Vagina (tissue), 2 donors: Measurements from ENCODE around the gene STK24. TPM values are rescaled to one million over a fixed set of nuclear protein-coding genes. Genes with fewer than 3 reads are reported as not detected.
"Not testable (repeated sequence)": the region's sequence is repeated elsewhere in the genome, so short reads cannot be mapped to it uniquely, and the experiment has no call there.

Source experiments
- DNase-seq, 2 donors: peaks; one replicate each; pipeline ENCODE4 v3.0.0-alpha.2; 2017; ENCODE audit errors: extremely low spot score in 2 of 2
- H3K27ac ChIP-seq: fragments of 200-600 bp; sonication (generic); one replicate; pipeline ENCODE4 v1.5.1; 2019
- H3K27me3 ChIP-seq: fragments of 200-600 bp; sonication (generic); one replicate; pipeline ENCODE4 v1.5.1; 2019
- H3K36me3 ChIP-seq, 2 donors: fragments of 200-600 bp; sonication (generic); one replicate each; pipeline ENCODE4 v1.5.1; 2017 to 2019
- H3K4me1 ChIP-seq: fragments of 200-600 bp; sonication (generic); one replicate; pipeline ENCODE4 v1.5.1; 2019
- H3K4me3 ChIP-seq, 2 donors: fragments of 200-600 bp; sonication (generic); 1 replicate in 1 of 2; 2 replicates in 1 of 2; pipeline ENCODE4 v1.5.1; 2016 to 2019
- H3K9me3 ChIP-seq: fragments of 200-600 bp; sonication (generic); one replicate; pipeline ENCODE4 v1.5.1; 2019
- CTCF ChIP-seq, 3 experiments: fragments of 450-650 bp in 2 of 3; fragments of 200-600 bp in 1 of 3; sonication (generic) in 1 of 3; IDR thresholded peaks; one replicate each; pipeline ENCODE4 v1.5.1; 2017 to 2019; ENCODE audit warnings: antibody characterized with exemption in 3 of 3, mild to moderate bottlenecking in 2 of 3, moderate library complexity in 2 of 3
- POLR2A ChIP-seq, 2 donors: fragments of 450-650 bp; IDR thresholded peaks; one replicate each; pipeline ENCODE4 v1.6.1; 2017; ENCODE audit warnings: antibody characterized with exemption in 2 of 2, mild to moderate bottlenecking in 2 of 2, moderate library complexity in 2 of 2
- POLR2AphosphoS5 ChIP-seq, 2 donors: sonication (generic); formaldehyde crosslinking; IDR thresholded peaks; one replicate each; pipeline ENCODE4 v1.9.0; 2017; ENCODE audit warnings: antibody characterized with exemption in 2 of 2, mild to moderate bottlenecking in 2 of 2, low read depth in 1 of 2; ENCODE audit not compliant: insufficient read depth in 1 of 2
- intact Hi-C: fragments of 100-400 bp; cut with DNase I; formaldehyde crosslinking; loops from one replicate; pipeline ENCODE4 v1.15.1; 2023
- total RNA-seq: library from RNA; depleted of rRNA; stranded (reverse); fragments of >200 nt; gene quantifications from one replicate; pipeline ENCODE4 v1.2.3, GENCODE V29; 2016

Gene STK24
- total RNA-seq, 1 donor from 2014 or later, result 82.5 TPM

- no peaks in the 10 kb centered on the region for H3K27me3 ChIP-seq
- H3K36me3 ChIP-seq, result no peaks in the 10 kb centered on the region
- intact Hi-C loops, result loop anchor here (5.0 to 10.0 kb wide), 2 partner anchors 90 to 123 kb away; no protein-coding TSS in a partner anchor
- TF ChIP-seq POLR2AphosphoS5 (IDR thresholded peaks at IDR 0.05; ENCODE audit: insufficient read depth in 1 of 2, low read depth in 1 of 2) (no peak), POLR2A (IDR thresholded peaks at IDR 0.05) (no peak), CTCF (IDR thresholded peaks at IDR 0.05) (no peak)
- peaks cover 62% of the 10 kb centered on the region for H3K4me1 ChIP-seq
- H3K9me3 ChIP-seq, result no peaks in the 10 kb centered on the region
- no peak for DNase-seq
- H3K4me3 ChIP-seq, result peak overlapping the region; percentile 59 to 82
- H3K27ac ChIP-seq, result peak overlapping the region; percentile 99
Measured at GRCh38 chr13:98575009-98575903, 1.7 kb downstream of the STK24 start.

DNA sequence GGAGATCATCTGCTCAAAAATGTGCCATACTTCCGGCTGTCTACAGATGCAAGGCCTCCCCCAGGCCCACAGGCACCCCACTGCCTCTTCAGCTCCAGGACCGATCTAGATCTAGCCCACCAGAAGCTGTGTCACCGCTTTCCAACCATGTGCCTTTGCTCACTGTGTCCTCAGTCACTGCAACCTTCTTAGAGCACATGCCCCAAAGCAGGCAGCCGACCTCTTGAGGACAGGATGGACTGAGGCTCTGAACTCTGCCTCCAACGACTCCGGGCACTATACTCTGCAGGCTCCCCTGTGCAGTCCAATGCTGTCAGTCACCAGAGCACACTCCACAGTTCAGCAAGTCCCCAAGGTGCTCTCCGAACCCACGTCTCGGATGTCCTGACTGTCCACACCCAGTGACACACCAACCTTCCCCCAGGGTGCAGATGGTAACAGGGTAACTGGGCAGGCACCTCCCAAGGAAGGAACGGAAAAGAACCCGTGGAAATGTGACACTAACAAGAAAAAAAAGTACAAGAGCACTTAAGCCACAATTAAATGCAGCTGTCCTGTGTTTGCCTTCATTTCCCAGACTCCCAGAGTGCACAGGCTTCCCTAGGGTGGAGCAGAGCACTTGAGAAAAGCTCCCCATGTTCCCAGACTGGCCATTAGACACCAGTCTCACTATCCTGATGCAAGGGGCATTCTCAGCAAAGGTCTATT is 4.8 kb downstream of the STK24 start:
- Histone ChIP-seq H3K4me1 (peaks cover 85% of the 10 kb centered on the region), H3K36me3 (no peaks in the 10 kb centered on the region), H3K4me3 (peak overlapping the region; percentile 34 to 82)

GRCh38 chr13:98570929-98571372 is 6.0 kb downstream of the STK24 start:
- DNase-seq, result no peak
- H3K36me3 ChIP-seq, result no peaks in the 10 kb centered on the region
- no peaks in the 10 kb centered on the region for H3K9me3 ChIP-seq
- H3K27ac ChIP-seq, result peak overlapping the region; percentile 99
- H3K4me1 ChIP-seq, result peaks cover 96% of the 10 kb centered on the region
- intact Hi-C loops, result loop anchor here (10.0 kb wide), 1 partner anchor 86 kb away; no protein-coding TSS in a partner anchor
- H3K27me3 ChIP-seq, result no peaks in the 10 kb centered on the region
- TF ChIP-seq POLR2AphosphoS5 (IDR thresholded peaks at IDR 0.05; ENCODE audit: insufficient read depth in 1 of 2, low read depth in 1 of 2) (peak in 1 of 2 donors; percentile 50), CTCF (IDR thresholded peaks at IDR 0.05) (no peak)
- H3K4me3 ChIP-seq, result peak overlapping the region; percentile 34 to 82

More for the DNA sequence above, 4.8 kb downstream of the STK24 start:
- TF ChIP-seq POLR2A (IDR thresholded peaks at IDR 0.05) (no peak), POLR2AphosphoS5 (IDR thresholded peaks at IDR 0.05; ENCODE audit: insufficient read depth in 1 of 2, low read depth in 1 of 2) (peak; percentile 12 to 36), CTCF (IDR thresholded peaks at IDR 0.05) (no peak)
- Histone ChIP-seq H3K9me3 (no peaks in the 10 kb centered on the region), H3K27ac (peak overlapping the region; percentile 99), H3K27me3 (no peaks in the 10 kb centered on the region)
- DNase-seq, result no peak
- intact Hi-C loops, result loop anchor here (10.0 kb wide), 1 partner anchor 87 kb away; no protein-coding TSS in a partner anchor

DNA sequence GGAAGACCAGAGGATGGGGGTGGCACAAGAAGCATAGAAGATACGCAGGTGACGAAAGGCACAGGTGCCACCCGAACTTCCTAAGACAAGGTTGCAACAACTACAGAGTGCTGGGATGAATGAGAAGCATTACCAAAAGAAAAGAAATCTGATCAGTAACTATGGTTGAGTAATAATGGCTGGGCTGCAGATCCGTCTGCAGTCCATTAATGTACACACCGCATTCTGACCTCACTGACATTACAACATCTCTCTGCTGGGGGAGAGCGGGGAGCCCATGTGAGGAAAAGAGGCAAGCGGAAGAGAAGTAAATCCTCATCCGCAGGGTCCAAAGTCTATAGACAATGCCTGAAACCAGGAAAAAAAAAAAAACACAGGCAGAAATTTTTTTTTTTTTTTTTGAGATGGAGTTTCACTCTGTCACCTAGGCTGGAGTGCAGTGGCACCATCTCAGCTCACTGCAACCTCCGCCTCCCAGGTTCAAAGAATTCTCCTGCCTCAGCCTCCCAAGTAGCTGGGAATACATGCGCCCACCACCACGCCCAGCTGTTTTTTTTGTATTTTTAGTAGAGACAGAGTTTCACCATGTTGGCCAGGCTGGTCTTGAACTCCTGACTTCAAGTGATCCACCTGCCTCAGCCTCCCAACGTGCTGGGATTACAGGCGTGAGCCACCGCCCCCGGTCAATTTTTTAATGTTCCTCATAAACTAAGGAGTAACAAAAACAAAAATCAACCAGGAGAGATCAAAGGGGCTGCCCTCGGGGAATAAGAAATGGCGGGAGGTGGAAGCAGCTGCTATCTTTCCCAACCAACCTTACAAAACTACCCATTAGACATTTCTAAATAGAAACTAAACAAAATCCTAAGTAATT is 7.2 kb downstream of the STK24 start:
- not testable (repeated sequence) for H3K9me3 ChIP-seq, H3K27me3 ChIP-seq, DNase-seq, H3K4me3 ChIP-seq, H3K36me3 ChIP-seq
- Histone ChIP-seq H3K27ac (peak overlapping the region; percentile 99), H3K4me1 (peaks cover 100% of the 10 kb centered on the region)
- intact Hi-C loops, result loop anchor here (10.0 kb wide), 1 partner anchor 85 kb away; no protein-coding TSS in a partner anchor

DNA sequence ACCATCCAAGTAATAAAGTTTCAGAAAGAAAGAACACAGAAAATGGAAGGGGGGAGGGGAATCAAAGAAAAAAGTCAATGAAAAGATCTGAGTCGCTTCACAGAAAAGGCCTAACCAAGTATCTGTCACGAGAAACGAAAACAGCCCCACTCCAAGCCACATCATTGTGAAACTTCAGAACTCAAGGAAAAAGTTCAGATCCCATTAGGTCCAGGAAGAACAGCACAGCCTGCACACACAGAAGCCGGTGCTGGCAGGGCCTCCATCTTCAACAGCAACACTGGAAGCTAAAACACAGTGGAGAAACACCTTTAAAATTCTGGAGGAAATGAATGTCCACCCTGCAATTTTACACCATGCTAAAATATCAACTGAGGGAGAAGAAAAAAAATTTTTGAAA is 8.0 kb downstream of the STK24 start:
- Histone ChIP-seq H3K36me3 (no peaks in the 10 kb centered on the region), H3K27me3 (no peaks in the 10 kb centered on the region), H3K4me3 (no peak overlapping the region), H3K9me3 (no peaks in the 10 kb centered on the region), H3K27ac (no peak overlapping the region), H3K4me1 (peaks cover 100% of the 10 kb centered on the region)
- DNase-seq, result no peak
- intact Hi-C loops, result no loop called here
- no peak for TF ChIP-seq POLR2A (IDR thresholded peaks at IDR 0.05)
- no peak for TF ChIP-seq CTCF (IDR thresholded peaks at IDR 0.05)
- TF ChIP-seq POLR2AphosphoS5 (IDR thresholded peaks at IDR 0.05; ENCODE audit: insufficient read depth in 1 of 2, low read depth in 1 of 2), result no peak
